HG03039 (cell line): Measurements from ENCODE around the gene KRI1.

Source experiments
- ATAC-seq: cut with Tn5 transposase; IDR thresholded peaks from one replicate; pipeline ENCODE4 v1.9.1; 2021; ENCODE audit warnings: mild to moderate bottlenecking, moderate library complexity; ENCODE audit not compliant: unreplicated experiment

The KRI1 gene

GRCh38 chr19:10518444-10519361, 47.1 kb downstream of the KRI1 start:
- ATAC-seq, result no peak

GRCh38 chr19:10517760-10518443, 47.9 kb downstream of the KRI1 start:
- ATAC-seq, result no peak

DNA sequence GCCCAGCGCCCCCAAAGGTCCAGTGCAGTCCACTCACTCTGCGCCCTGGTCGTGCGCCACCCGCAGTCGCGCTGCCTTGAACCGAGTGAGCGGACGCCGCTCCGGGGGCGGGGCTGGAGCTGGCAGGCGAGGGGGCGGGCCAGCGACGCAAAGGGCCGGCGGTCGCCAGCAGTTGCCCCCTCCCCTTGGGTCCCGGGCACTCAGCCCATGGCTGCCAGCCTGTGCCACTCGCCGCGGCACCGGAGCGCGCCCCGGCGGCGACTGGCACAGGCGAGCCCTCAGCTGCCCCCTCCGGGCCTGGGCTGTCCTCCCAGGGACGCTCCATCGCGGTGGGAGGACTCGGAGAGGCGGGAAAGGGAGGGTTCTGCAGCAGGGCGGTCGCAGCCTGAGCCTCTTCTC, 48.5 kb downstream of the KRI1 start, which contains the start of gene S1PR5:
TSS of gene S1PR5 (minus strand) at position 87 of the 399 bp plus-strand sequence. CDS start 2,436 bp downstream, outside the sequence.
- ATAC-seq, result no peak

DNA sequence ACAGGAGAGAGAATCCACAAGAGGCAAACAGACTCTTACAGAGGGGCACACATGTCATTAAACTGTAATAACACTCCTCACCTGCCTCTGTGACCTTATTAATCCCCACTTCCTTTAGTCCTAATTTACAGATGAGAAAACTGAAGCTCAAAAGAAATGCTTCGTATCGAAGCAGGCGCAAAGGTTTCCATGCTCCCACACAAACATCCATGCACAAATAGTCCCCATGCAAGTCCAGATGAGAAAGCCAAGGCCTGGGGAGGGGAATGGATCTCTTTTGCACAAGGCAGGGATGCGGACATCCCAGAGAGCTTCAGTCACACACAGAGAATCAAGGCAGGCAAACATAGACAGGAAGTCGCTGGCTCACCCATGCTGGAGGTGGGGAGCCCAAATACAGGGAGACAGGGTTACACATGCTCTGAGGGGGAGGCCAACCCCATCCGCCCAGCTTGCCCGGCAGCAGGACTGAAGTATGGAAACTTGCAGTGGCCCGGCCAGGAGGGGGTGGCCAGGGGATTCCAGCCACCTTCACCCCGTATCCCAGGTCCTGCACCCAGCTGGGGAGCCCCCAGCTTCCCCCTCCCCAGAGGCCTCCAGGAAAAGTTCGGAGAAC, 49.0 kb downstream of the KRI1 start:
- ATAC-seq, result no peak

- ATAC-seq, result no peak
These were observed 49.8 kb downstream of the KRI1 start for GRCh38 chr19:10516064-10516385.

DNA sequence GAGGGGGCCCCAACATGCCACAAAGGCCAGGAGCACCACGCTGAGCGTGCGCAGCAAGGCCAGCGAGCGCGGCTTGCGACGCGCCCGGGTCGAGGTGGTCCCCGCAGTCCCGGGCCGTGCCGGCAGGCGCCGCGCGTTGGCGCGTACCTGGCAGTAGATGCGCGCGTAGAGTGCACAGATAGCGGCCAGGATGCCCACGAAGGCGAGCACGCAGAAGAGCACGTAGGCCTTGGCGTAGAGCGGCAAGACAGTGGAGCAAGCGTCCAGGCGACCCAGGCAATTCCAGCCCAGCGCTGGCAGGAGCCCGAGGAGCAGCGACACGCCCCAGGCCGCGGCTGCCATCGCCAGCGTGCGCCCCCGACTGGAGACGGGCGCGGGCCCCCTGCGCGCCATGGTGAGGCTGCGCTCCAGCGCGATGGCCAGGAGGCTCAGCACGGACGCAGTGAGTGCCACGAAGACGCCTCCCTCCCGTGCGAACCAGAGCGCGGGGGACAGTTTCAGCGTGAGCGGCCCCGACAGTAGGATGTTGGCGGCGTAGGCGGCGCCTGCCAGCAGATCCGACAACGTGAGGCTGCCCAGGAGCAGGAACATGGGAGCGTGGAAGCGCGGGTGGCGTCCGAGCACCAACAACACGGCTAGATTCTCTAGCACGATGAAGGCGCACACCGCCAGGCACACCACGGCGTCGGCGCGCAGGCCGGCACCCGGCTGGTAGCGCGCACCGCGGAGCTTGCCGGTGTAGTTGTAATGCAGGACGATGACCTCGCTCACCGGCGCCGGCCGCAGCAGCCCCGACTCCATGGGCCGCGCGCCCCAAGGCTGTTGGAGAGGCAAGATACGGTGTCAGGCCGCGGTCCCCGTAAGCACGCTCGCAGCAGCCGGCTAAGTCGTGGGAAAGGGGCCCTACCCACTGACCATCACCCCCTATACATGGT, 51.3 kb downstream of the KRI1 start:
- ATAC-seq, result no peak

GRCh38 chr19:10513223-10513622, 52.6 kb downstream of the KRI1 start:
- no peak for ATAC-seq

GRCh38 chr19:10510301-10510802, 55.5 kb downstream of the KRI1 start:
- ATAC-seq, result no peak

GRCh38 chr19:10508707-10509106, 57.1 kb downstream of the KRI1 start:
- no peak for ATAC-seq

DNA sequence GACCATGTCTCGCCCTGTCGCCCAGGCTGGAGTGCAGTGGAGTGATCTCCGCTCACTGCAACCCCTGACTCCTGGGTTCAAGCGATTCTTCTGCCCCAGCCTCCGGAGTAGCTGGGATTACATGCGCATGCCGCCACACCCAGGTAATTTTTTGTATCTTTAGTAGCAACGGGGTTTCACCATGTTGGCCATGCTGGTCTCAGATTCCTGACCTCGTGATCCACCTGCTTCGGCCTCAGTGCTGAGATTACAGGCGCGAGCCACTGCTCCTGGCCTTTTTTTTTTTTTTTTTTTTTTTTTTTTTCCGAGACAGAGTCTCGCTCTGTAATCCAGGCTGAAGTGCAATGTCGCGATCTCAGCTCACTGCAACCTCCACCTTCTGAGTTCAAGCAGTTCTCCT, 57.8 kb downstream of the KRI1 start:
- ATAC-seq, result no peak

- no peak for ATAC-seq
These were observed 60.1 kb downstream of the KRI1 start for GRCh38 chr19:10505583-10506229.
